ENCODE data around the gene PGM2L1.

PGM2L1 gene

GRCh38 chr11:74438681-74439080, 40.4 kb upstream of the PGM2L1 start:
- TF ChIP-seq EZH2 (optimal IDR thresholded peaks at IDR 0.05; ENCODE audit: low read depth, low read length) (no peak), EZH2phosphoT487 (IDR thresholded peaks at IDR 0.05; ENCODE audit: low read length) (no peak), CTCF (IDR thresholded peaks at IDR 0.05; ENCODE audit: low read length) (no peak)
- no peak overlapping the region for H3K27ac ChIP-seq (ENCODE audit: low read length)
- no peaks in the 10 kb centered on the region for H3F3A ChIP-seq (ENCODE audit: insufficient read depth, low read length)
- no peaks in the 10 kb centered on the region for H3K27me3 ChIP-seq (replicated peaks; ENCODE audit: insufficient read depth, low read length)
- H3K4me1 ChIP-seq (ENCODE audit: low read length): no peaks in the 10 kb centered on the region
- no peaks in the 10 kb centered on the region for H3K9me2 ChIP-seq (replicated peaks; ENCODE audit: insufficient read depth, low read length)
- no peak for DNase-seq
- no peaks in the 10 kb centered on the region for H3K36me3 ChIP-seq (replicated peaks; ENCODE audit: insufficient read depth, low read length)
- no peak overlapping the region for H2AFZ ChIP-seq (ENCODE audit: low read length)
- no peaks in the 10 kb centered on the region for H3K79me2 ChIP-seq (ENCODE audit: low read length)
- H3K4me2 ChIP-seq (ENCODE audit: low read depth, low read length): no peak overlapping the region
- H3K9me3 ChIP-seq (replicated peaks; ENCODE audit: insufficient read depth, low read length): no peaks in the 10 kb centered on the region
- no peak overlapping the region for H3K9ac ChIP-seq (ENCODE audit: low read length)
- H3K4me3 ChIP-seq (ENCODE audit: low read length): no peak overlapping the region
- no peaks in the 10 kb centered on the region for H4K20me1 ChIP-seq (ENCODE audit: insufficient read depth, low read length)

- Histone ChIP-seq H3F3A (ENCODE audit: insufficient read depth, low read length) (no peaks in the 10 kb centered on the region), H3K9me2 (replicated peaks; ENCODE audit: insufficient read depth, low read length) (no peaks in the 10 kb centered on the region), H3K9me3 (replicated peaks; ENCODE audit: insufficient read depth, low read length) (no peaks in the 10 kb centered on the region), H3K27me3 (replicated peaks; ENCODE audit: insufficient read depth, low read length) (no peaks in the 10 kb centered on the region), H3K4me3 (ENCODE audit: low read length) (no peak overlapping the region), H3K4me2 (ENCODE audit: low read depth, low read length) (no peak overlapping the region), H3K79me2 (ENCODE audit: low read length) (no peaks in the 10 kb centered on the region), H3K9ac (ENCODE audit: low read length) (no peak overlapping the region), H4K20me1 (ENCODE audit: insufficient read depth, low read length) (no peaks in the 10 kb centered on the region), H3K4me1 (ENCODE audit: low read length) (no peaks in the 10 kb centered on the region), H3K36me3 (replicated peaks; ENCODE audit: insufficient read depth, low read length) (no peaks in the 10 kb centered on the region), H3K27ac (ENCODE audit: low read length) (no peak overlapping the region), H2AFZ (ENCODE audit: low read length) (no peak overlapping the region)
- TF ChIP-seq CTCF (IDR thresholded peaks at IDR 0.05; ENCODE audit: low read length) (no peak), EZH2phosphoT487 (IDR thresholded peaks at IDR 0.05; ENCODE audit: low read length) (no peak), EZH2 (optimal IDR thresholded peaks at IDR 0.05; ENCODE audit: low read depth, low read length) (no peak)
- DNase-seq: no peak
Measured at GRCh38 chr11:74437441-74438042, 39.3 kb upstream of the PGM2L1 start.

GRCh38 chr11:74434528-74434927, 36.3 kb upstream of the PGM2L1 start:
- H3K9me3 ChIP-seq (replicated peaks; ENCODE audit: insufficient read depth, low read length): no peaks in the 10 kb centered on the region
- no peak overlapping the region for H3K4me2 ChIP-seq (ENCODE audit: low read depth, low read length)
- no peaks in the 10 kb centered on the region for H4K20me1 ChIP-seq (ENCODE audit: insufficient read depth, low read length)
- no peaks in the 10 kb centered on the region for H3K27me3 ChIP-seq (replicated peaks; ENCODE audit: insufficient read depth, low read length)
- no peak overlapping the region for H2AFZ ChIP-seq (ENCODE audit: low read length)
- H3K4me3 ChIP-seq (ENCODE audit: low read length): no peak overlapping the region
- no peaks in the 10 kb centered on the region for H3K9me2 ChIP-seq (replicated peaks; ENCODE audit: insufficient read depth, low read length)
- H3F3A ChIP-seq (ENCODE audit: insufficient read depth, low read length): no peaks in the 10 kb centered on the region
- TF ChIP-seq CTCF (IDR thresholded peaks at IDR 0.05; ENCODE audit: low read length): no peak
- no peak for TF ChIP-seq EZH2 (optimal IDR thresholded peaks at IDR 0.05; ENCODE audit: low read depth, low read length)
- no peak for TF ChIP-seq EZH2phosphoT487 (IDR thresholded peaks at IDR 0.05; ENCODE audit: low read length)
- H3K79me2 ChIP-seq (ENCODE audit: low read length): no peaks in the 10 kb centered on the region
- no peak overlapping the region for H3K27ac ChIP-seq (ENCODE audit: low read length)
- DNase-seq: no peak
- H3K36me3 ChIP-seq (replicated peaks; ENCODE audit: insufficient read depth, low read length): no peaks in the 10 kb centered on the region
- no peak overlapping the region for H3K9ac ChIP-seq (ENCODE audit: low read length)
- no peaks in the 10 kb centered on the region for H3K4me1 ChIP-seq (ENCODE audit: low read length)
